ENCODE data around the gene HOXB4. TPM values are rescaled to one million over a fixed set of nuclear protein-coding genes. Genes with fewer than 3 reads are reported as not detected.

The HOXB4 gene
- total RNA-seq, 2 experiments from 2014 or later: 1.7 to 2.0 TPM

GRCh38 chr17:48550502-48551213 is 27.5 kb downstream of the HOXB4 start:
- H3K27ac Mint-ChIP-seq: no peak overlapping the region
- DNase-seq: no peak
- TF ChIP-seq CTCF (IDR thresholded peaks at IDR 0.05): no peak

GRCh38 chr17:48549914-48550501 is 28.1 kb downstream of the HOXB4 start:
- ChIA-PET CTCF (interaction anchor here (1.2 kb wide), 1 partner anchor 58 kb away, joined by 5 read pairs; no protein-coding TSS in a partner anchor), POLR2A (interaction anchor here (0.8 kb wide), 1 partner anchor 46 kb away, joined by 3 read pairs; no protein-coding TSS in a partner anchor)
- no peaks in the 10 kb centered on the region for H3K27me3 Mint-ChIP-seq
- peaks cover 27% of the 10 kb centered on the region for H3K4me1 Mint-ChIP-seq (ENCODE audit: low read depth)
- no peak overlapping the region for H3K4me3 Mint-ChIP-seq
- ATAC-seq: no peak
- no peaks in the 10 kb centered on the region for H3K9me3 Mint-ChIP-seq
- no peak overlapping the region for H3K27ac Mint-ChIP-seq
- H3K36me3 Mint-ChIP-seq (ENCODE audit: low read depth): no peaks in the 10 kb centered on the region
- no peak for TF ChIP-seq CTCF (IDR thresholded peaks at IDR 0.05)
- no peak for DNase-seq
- intact Hi-C loops (cut with micrococcal nuclease): no loop called here

More at GRCh38 chr17:48550502-48551213, 27.5 kb downstream of the HOXB4 start:
- H3K27me3 Mint-ChIP-seq: no peaks in the 10 kb centered on the region
- POLR2A ChIA-PET: interaction anchor here (0.6 to 0.8 kb wide), 2 partner anchors 47 to 536 kb away, joined by 3 read pairs; no protein-coding TSS in a partner anchor
- H3K9me3 Mint-ChIP-seq: no peaks in the 10 kb centered on the region
- CTCF ChIA-PET: interaction anchor here (1.2 kb wide), 1 partner anchor 59 kb away, joined by 5 read pairs; no protein-coding TSS in a partner anchor
- intact Hi-C loops (cut with micrococcal nuclease): no loop called here
- H3K4me1 Mint-ChIP-seq (ENCODE audit: low read depth): peaks cover 25% of the 10 kb centered on the region
- no peak for ATAC-seq
- H3K4me3 Mint-ChIP-seq: no peak overlapping the region
- no peaks in the 10 kb centered on the region for H3K36me3 Mint-ChIP-seq (ENCODE audit: low read depth)

- Mint-ChIP-seq H3K4me3 (no peak overlapping the region), H3K27ac (no peak overlapping the region), H3K9me3 (no peaks in the 10 kb centered on the region), H3K27me3 (no peaks in the 10 kb centered on the region), H3K36me3 (ENCODE audit: low read depth) (no peaks in the 10 kb centered on the region), H3K4me1 (ENCODE audit: low read depth) (peaks cover 27% of the 10 kb centered on the region)
- ChIA-PET POLR2A (interaction anchor here (1.2 kb wide), 1 partner anchor 10 kb away, joined by 3 read pairs; no protein-coding TSS in a partner anchor), CTCF (interaction anchor here (0.9 to 1.2 kb wide), 5 partner anchors 12 to 92 kb away, joined by 3 to 5 read pairs (median 3); no protein-coding TSS in a partner anchor)
- no peak for TF ChIP-seq CTCF (IDR thresholded peaks at IDR 0.05)
- intact Hi-C loops (cut with micrococcal nuclease): no loop called here
- DNase-seq (no peak), ATAC-seq (no peak)
Measured at GRCh38 chr17:48549281-48549630, 28.9 kb downstream of the HOXB4 start.

- POLR2A ChIA-PET: interaction anchor here (1.2 kb wide), 1 partner anchor 11 kb away, joined by 3 read pairs; no protein-coding TSS in a partner anchor
- TF ChIP-seq CTCF (IDR thresholded peaks at IDR 0.05): no peak
- H3K27me3 Mint-ChIP-seq: peaks cover 1% of the 10 kb centered on the region
- no peak for ATAC-seq
- H3K36me3 Mint-ChIP-seq (ENCODE audit: low read depth): no peaks in the 10 kb centered on the region
- no peaks in the 10 kb centered on the region for H3K9me3 Mint-ChIP-seq
- H3K27ac Mint-ChIP-seq: peak overlapping the region; percentile 73
- DNase-seq: no peak
- intact Hi-C loops (cut with micrococcal nuclease): no loop called here
- peak overlapping the region; percentile 43 for H3K4me3 Mint-ChIP-seq
- peaks cover 29% of the 10 kb centered on the region for H3K4me1 Mint-ChIP-seq (ENCODE audit: low read depth)
- CTCF ChIA-PET: interaction anchor here (0.9 to 1.2 kb wide), 4 partner anchors 13 to 91 kb away, joined by 3 to 4 read pairs (median 3); no protein-coding TSS in a partner anchor
Measured at GRCh38 chr17:48548523-48549280, 29.4 kb downstream of the HOXB4 start.

All from activated CD8-positive, alpha-beta T cell treated with anti-CD3 and anti-CD28 coated beads for 36 hours (primary cell).